ENCODE measurements around the gene BCL2A1. TPM values are rescaled to one million over a fixed set of nuclear protein-coding genes. Genes with fewer than 3 reads are reported as not detected.

Gene BCL2A1
- total RNA-seq, 1 donor from 2014 or later: 1.7 TPM

GRCh38 chr15:79914728-79915127, 56.3 kb downstream of the BCL2A1 start:
- Histone ChIP-seq H3K36me3 (peaks cover 0 to 9% of the 10 kb centered on the region in 2 donors), H3K4me1 (no peaks in the 10 kb centered on the region), H3K9me3 (peaks cover 41% of the 10 kb centered on the region), H3K27ac (no peak overlapping the region), H3K27me3 (no peaks in the 10 kb centered on the region), H3K4me3 (no peak overlapping the region)
- intact Hi-C loops (cut with DNase I): no loop called here
- DNase-seq (ENCODE audit: extremely low spot score in 2 of 2): no peak
- no peak for TF ChIP-seq CTCF (IDR thresholded peaks at IDR 0.05)
- no peak for TF ChIP-seq POLR2A (IDR thresholded peaks at IDR 0.05)
- no peak for TF ChIP-seq POLR2AphosphoS5 (IDR thresholded peaks at IDR 0.05; ENCODE audit: insufficient read depth in 1 of 2, low read depth in 1 of 2)

Other genes with a start within 250 kb of the BCL2A1 start
- 7.1 TPM for gene MTHFS, start 74.2 kb downstream of the BCL2A1 start, total RNA-seq
- 87.4 TPM for gene ZFAND6, start 88.5 kb upstream of the BCL2A1 start, total RNA-seq
- 27.3 TPM for gene FAH, start 181.8 kb upstream of the BCL2A1 start, total RNA-seq

Data from vagina (tissue), 2 donors.